Muscle of leg (tissue), 11 donors: ENCODE results near the gene TYMP. TPM values are rescaled to one million over a fixed set of nuclear protein-coding genes. Genes with fewer than 3 reads are reported as not detected.

Source experiments
- DNase-seq: peaks from one replicate; pipeline ENCODE4 v3.0.0; 2013
- H3K27ac ChIP-seq: one replicate; pipeline ENCODE4 v1.5.1; 2013; ENCODE audit warnings: mild to moderate bottlenecking, low read length, control low read depth
- H3K27me3 ChIP-seq: one replicate; pipeline ENCODE4 v1.6.1; 2013; ENCODE audit warnings: low read length; ENCODE audit not compliant: control insufficient read depth, insufficient read depth
- H3K36me3 ChIP-seq: one replicate; pipeline ENCODE4 v1.6.1; 2013; ENCODE audit warnings: low read length; ENCODE audit not compliant: control insufficient read depth, insufficient read depth
- H3K4me1 ChIP-seq: one replicate; pipeline ENCODE4 v1.6.1; 2013; ENCODE audit warnings: low read length; ENCODE audit not compliant: control insufficient read depth, insufficient read depth
- H3K4me3 ChIP-seq: one replicate; pipeline ENCODE4 v1.5.1; 2013; ENCODE audit warnings: low read length, control low read depth
- H3K9me3 ChIP-seq: replicated peaks from 2 replicates; pipeline ENCODE4 v1.6.1; 2013; ENCODE audit warnings: low read depth, low read length; ENCODE audit not compliant: control insufficient read depth
- WGBS: methylation state at CpG from one replicate; pipeline ENCODE4 v1.1.5; 2013; ENCODE audit warnings: missing lambda C conversion rate; ENCODE audit not compliant: insufficient coverage; 5-methylcytosine and 5-hydroxymethylcytosine counted together
- polyA plus RNA-seq, 8 donors: library from polyadenylated mRNA; unstranded; fragments of 120-200 nt; gene quantifications; one replicate each; pipeline versions ENCODE4 v1.2.1 to v1.2.3, GENCODE V29; 2013; ENCODE audit warnings: inconsistent platforms in 1 of 8, low replicate concordance in 1 of 8; ENCODE audit not compliant: insufficient read length in 8 of 8, insufficient read depth in 1 of 8
- total RNA-seq: library from RNA; stranded (reverse); fragments of 120-200 nt; gene quantifications from one replicate; pipeline ENCODE4 v1.2.4, GENCODE V29; 2013

The TYMP gene
- total and polyA plus RNA-seq, 9 donors: 3.2 to 5.8 (median 3.9) TPM

- Histone ChIP-seq H3K4me1 (no peaks in the 10 kb centered on the region), H3K27ac (no peak overlapping the region), H3K27me3 (no peaks in the 10 kb centered on the region), H3K36me3 (peaks cover 64% of the 10 kb centered on the region), H3K9me3 (no peaks in the 10 kb centered on the region), H3K4me3 (no peak overlapping the region)
- 87% methylated on average over 15 of the region's 20 CpGs for WGBS
- no peak for DNase-seq
These were observed 12.1 kb downstream of the TYMP start for GRCh38 chr22:50517495-50518260.

- no peaks in the 10 kb centered on the region for H3K27me3 ChIP-seq
- 86% methylated on average over 15 of the region's 16 CpGs for WGBS
- no peaks in the 10 kb centered on the region for H3K4me1 ChIP-seq
- no peak overlapping the region for H3K4me3 ChIP-seq
- no peak overlapping the region for H3K27ac ChIP-seq
- DNase-seq: no peak
- peaks cover 62% of the 10 kb centered on the region for H3K36me3 ChIP-seq
- H3K9me3 ChIP-seq: no peaks in the 10 kb centered on the region
These were observed 12.9 kb downstream of the TYMP start for GRCh38 chr22:50516891-50517290.

GRCh38 chr22:50516068-50516467, 13.7 kb downstream of the TYMP start:
- Histone ChIP-seq H3K4me1 (no peaks in the 10 kb centered on the region), H3K27ac (no peak overlapping the region), H3K27me3 (no peaks in the 10 kb centered on the region), H3K9me3 (no peaks in the 10 kb centered on the region), H3K36me3 (peaks cover 55% of the 10 kb centered on the region), H3K4me3 (no peak overlapping the region)
- no peak for DNase-seq
- 82% methylated on average over 7 of the region's 8 CpGs for WGBS

GRCh38 chr22:50513175-50513574, 16.6 kb downstream of the TYMP start:
- Histone ChIP-seq H3K36me3 (peaks cover 38% of the 10 kb centered on the region), H3K27me3 (no peaks in the 10 kb centered on the region), H3K4me3 (no peak overlapping the region), H3K27ac (no peak overlapping the region), H3K9me3 (no peaks in the 10 kb centered on the region), H3K4me1 (peaks cover 10% of the 10 kb centered on the region)
- WGBS: 92% methylated on average over 14 of the region's 15 CpGs
- no peak for DNase-seq

- WGBS: 0% methylated on average over 1 of the region's 3 CpGs
- Histone ChIP-seq H3K9me3 (no peaks in the 10 kb centered on the region), H3K4me3 (peak overlapping the region; percentile 79), H3K27me3 (no peaks in the 10 kb centered on the region), H3K36me3 (peaks cover 32% of the 10 kb centered on the region), H3K4me1 (peaks cover 25% of the 10 kb centered on the region), H3K27ac (peak overlapping the region; percentile 96)
- no peak for DNase-seq
These were observed 20.9 kb downstream of the TYMP start for GRCh38 chr22:50508897-50509296.

- Histone ChIP-seq H3K4me3 (peak within 1 kb of the TSS; percentile 83), H3K4me1 (peaks cover 25% of the 10 kb centered on the region), H3K27me3 (no peaks in the 10 kb centered on the region), H3K9me3 (no peaks in the 10 kb centered on the region), H3K36me3 (peaks cover 32% of the 10 kb centered on the region), H3K27ac (peak within 1 kb of the TSS; percentile 96)
- 1% methylated on average over 47 of the region's 76 CpGs for WGBS
- DNase-seq: peak; percentile 99
These were observed 21.6 kb downstream of the TYMP start, which contains the start of gene NCAPH2 for GRCh38 chr22:50507991-50508884. Gene NCAPH2, plus strand, starts transcription at chr22:50508224. Its CDS starts 114 bp downstream, at chr22:50508338.

GRCh38 chr22:50507421-50507990, 22.3 kb downstream of the TYMP start, which contains the start of gene LMF2:
Gene LMF2, minus strand, starts transcription at chr22:50507702. Its CDS starts 27 bp downstream, at chr22:50507675.
- WGBS: 0% methylated on average over 20 of the region's 62 CpGs
- peak within 1 kb of the TSS; percentile 83 for H3K4me3 ChIP-seq
- DNase-seq: no peak

GRCh38 chr22:50506611-50507420, 23.0 kb downstream of the TYMP start:
- Histone ChIP-seq H3K4me1 (peaks cover 25% of the 10 kb centered on the region), H3K27me3 (no peaks in the 10 kb centered on the region), H3K4me3 (peak overlapping the region; percentile 83), H3K36me3 (peaks cover 30% of the 10 kb centered on the region), H3K27ac (peak overlapping the region; percentile 78), H3K9me3 (no peaks in the 10 kb centered on the region)
- 14% methylated on average over 20 of the region's 21 CpGs for WGBS
- peak; percentile 42 for DNase-seq

More at GRCh38 chr22:50507421-50507990, 22.3 kb downstream of the TYMP start, which contains the start of gene LMF2:
- H3K9me3 ChIP-seq: no peaks in the 10 kb centered on the region
- H3K27ac ChIP-seq: peak within 1 kb of the TSS; percentile 96
- H3K36me3 ChIP-seq: peaks cover 30% of the 10 kb centered on the region
- H3K4me1 ChIP-seq: peaks cover 25% of the 10 kb centered on the region
- no peaks in the 10 kb centered on the region for H3K27me3 ChIP-seq

- WGBS: 83% methylated on average over 30 of the region's 41 CpGs
- H3K27me3 ChIP-seq: no peaks in the 10 kb centered on the region
- H3K4me1 ChIP-seq: peaks cover 25% of the 10 kb centered on the region
- no peak for DNase-seq
- peak overlapping the region; percentile 83 for H3K4me3 ChIP-seq
- no peaks in the 10 kb centered on the region for H3K9me3 ChIP-seq
- peaks cover 30% of the 10 kb centered on the region for H3K36me3 ChIP-seq
- no peak overlapping the region for H3K27ac ChIP-seq
These were observed 23.8 kb downstream of the TYMP start for GRCh38 chr22:50505776-50506610.
